ENCODE data around the gene PAK4.

DNA sequence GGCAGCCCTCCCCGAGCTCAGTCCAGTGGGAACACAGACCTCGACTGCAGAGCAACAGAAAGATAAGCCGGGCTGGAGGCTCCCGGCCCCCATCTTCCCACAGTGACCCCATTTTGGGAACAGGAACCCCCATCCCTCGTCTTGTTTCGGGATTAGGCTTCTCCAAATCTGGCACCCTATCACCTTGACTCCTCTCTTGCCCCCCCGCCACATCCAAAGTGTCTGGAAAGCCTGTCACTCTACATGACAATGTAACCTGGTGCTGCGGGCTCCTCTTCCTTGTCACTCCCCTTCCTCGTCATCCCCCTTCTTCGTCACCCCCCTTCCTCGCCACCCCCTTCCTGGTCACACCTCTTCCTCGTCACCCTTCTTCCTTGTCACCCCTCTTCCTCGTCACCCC is 10.1 kb downstream of the PAK4 start:
- TF ChIP-seq EP300 (IDR thresholded peaks at IDR 0.05; ENCODE audit: borderline replicate concordance) (no peak), FOXM1 (IDR thresholded peaks at IDR 0.05; ENCODE audit: borderline replicate concordance, low read depth) (no peak), YY1 (IDR thresholded peaks at IDR 0.05; ENCODE audit: low read depth) (no peak), CEBPB (IDR thresholded peaks at IDR 0.05) (no peak), TCF12 (IDR thresholded peaks at IDR 0.05; ENCODE audit: low read depth) (no peak), ZBTB7A (IDR thresholded peaks at IDR 0.05; ENCODE audit: low read depth) (no peak)
- TF ChIP-seq, protein P1, sequence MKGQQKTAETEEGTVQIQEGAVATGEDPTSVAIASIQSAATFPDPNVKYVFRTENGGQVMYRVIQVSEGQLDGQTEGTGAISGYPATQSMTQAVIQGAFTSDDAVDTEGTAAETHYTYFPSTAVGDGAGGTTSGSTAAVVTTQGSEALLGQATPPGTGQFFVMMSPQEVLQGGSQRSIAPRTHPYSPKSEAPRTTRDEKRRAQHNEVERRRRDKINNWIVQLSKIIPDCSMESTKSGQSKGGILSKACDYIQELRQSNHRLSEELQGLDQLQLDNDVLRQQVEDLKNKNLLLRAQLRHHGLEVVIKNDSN (IDR thresholded peaks at IDR 0.05) = no peak
